H9 (cell line): ENCODE results near the gene HIP1R. TPM values are rescaled to one million over a fixed set of nuclear protein-coding genes. Genes with fewer than 3 reads are reported as not detected.

Experiments used
- DNase-seq: peaks from one replicate; pipeline ENCODE4 v3.0.0-alpha.2; 2017
- H2AFZ ChIP-seq: one replicate; pipeline ENCODE4 v1.6.1; 2013; ENCODE audit warnings: mild to moderate bottlenecking, low read length, control low read depth, moderate library complexity
- H2AK5ac ChIP-seq: 2 replicates; pipeline ENCODE4 v1.6.1; 2013; ENCODE audit warnings: low read length, control low read depth, mixed read lengths; ENCODE audit not compliant: insufficient read length
- H2BK120ac ChIP-seq: one replicate; pipeline ENCODE4 v1.6.1; 2013; ENCODE audit warnings: low read depth, mild to moderate bottlenecking, low read length, control low read depth, inconsistent platforms; ENCODE audit not compliant: poor library complexity, severe bottlenecking
- H2BK12ac ChIP-seq: 2 replicates; pipeline ENCODE4 v1.6.1; 2013; ENCODE audit warnings: low read length, control low read depth, mixed read lengths, low read depth; ENCODE audit not compliant: insufficient read length
- H2BK15ac ChIP-seq: 2 replicates; pipeline ENCODE4 v1.6.1; 2013; ENCODE audit warnings: low read depth, low read length, control low read depth
- H2BK20ac ChIP-seq: one replicate; pipeline ENCODE4 v1.6.1; 2013; ENCODE audit warnings: low read depth, mild to moderate bottlenecking, low read length, control low read depth, inconsistent platforms; ENCODE audit not compliant: poor library complexity, severe bottlenecking
- H2BK5ac ChIP-seq: 2 replicates; pipeline ENCODE4 v1.6.1; 2013; ENCODE audit warnings: low read length, control low read depth, mixed read lengths; ENCODE audit not compliant: insufficient read length
- H3K14ac ChIP-seq: 2 replicates; pipeline ENCODE4 v1.6.1; 2013; ENCODE audit warnings: low read length, control low read depth; ENCODE audit not compliant: insufficient read depth
- H3K18ac ChIP-seq: 2 replicates; pipeline ENCODE4 v1.6.1; 2013; ENCODE audit warnings: low read depth, mild to moderate bottlenecking, mixed read lengths, low read length, control low read depth; ENCODE audit not compliant: insufficient read length
- H3K23ac ChIP-seq: 2 replicates; pipeline ENCODE4 v1.6.1; 2013; ENCODE audit warnings: low read length, control low read depth, mixed read lengths, low read depth; ENCODE audit not compliant: insufficient read length
- H3K23me2 ChIP-seq: 2 replicates; pipeline ENCODE4 v1.6.1; 2013; ENCODE audit warnings: low read depth, mild to moderate bottlenecking, mixed read lengths, low read length, control low read depth; ENCODE audit not compliant: insufficient read length, poor library complexity, severe bottlenecking
- H3K27ac ChIP-seq: 2 replicates; pipeline ENCODE4 v1.5.1; 2013; ENCODE audit warnings: low read length, control low read depth, mixed read lengths, low read depth; ENCODE audit not compliant: insufficient read length
- H3K27me3 ChIP-seq: 2 replicates; pipeline ENCODE4 v1.6.1; 2013; ENCODE audit warnings: low read length, control low read depth, inconsistent platforms; ENCODE audit not compliant: insufficient read depth
- H3K4ac ChIP-seq: 2 replicates; pipeline ENCODE4 v1.6.1; 2013; ENCODE audit warnings: low read depth, mild to moderate bottlenecking, control low read depth, inconsistent platforms, low read length, moderate library complexity
- H3K4me1 ChIP-seq: 2 replicates; pipeline ENCODE4 v1.6.1; 2013; ENCODE audit warnings: low read length, control low read depth, inconsistent platforms; ENCODE audit not compliant: insufficient read depth
- H3K4me2 ChIP-seq: 2 replicates; pipeline ENCODE4 v1.6.1; 2013; ENCODE audit warnings: low read length, control low read depth, mixed read lengths; ENCODE audit not compliant: insufficient read length, insufficient read depth
- H3K56ac ChIP-seq: 2 replicates; pipeline ENCODE4 v1.6.1; 2013; ENCODE audit warnings: low read depth, mild to moderate bottlenecking, mixed read lengths, low read length, control low read depth; ENCODE audit not compliant: insufficient read length
- H3K79me1 ChIP-seq: 2 replicates; pipeline ENCODE4 v1.6.1; 2013; ENCODE audit warnings: low read depth, mild to moderate bottlenecking, moderate library complexity, low read length, control low read depth, inconsistent platforms; ENCODE audit not compliant: insufficient read depth, poor library complexity, severe bottlenecking
- H3K79me2 ChIP-seq: 2 replicates; pipeline ENCODE4 v1.6.1; 2013; ENCODE audit warnings: low read length, control low read depth, inconsistent platforms; ENCODE audit not compliant: insufficient read depth
- H3K9ac ChIP-seq: 2 replicates; pipeline ENCODE4 v1.6.1; 2013; ENCODE audit warnings: low read length, control low read depth, mixed read lengths; ENCODE audit not compliant: insufficient read length; ENCODE audit errors: extremely low read depth
- H3K9me3 ChIP-seq: one replicate; pipeline ENCODE4 v1.6.1; 2013; ENCODE audit warnings: low read depth, low read length, inconsistent platforms; ENCODE audit not compliant: control insufficient read depth
- H3T11ph ChIP-seq: one replicate; pipeline ENCODE4 v1.6.1; 2013; ENCODE audit warnings: mild to moderate bottlenecking, low read length, control low read depth, inconsistent platforms
- H4K20me1 ChIP-seq: one replicate; pipeline ENCODE4 v1.6.1; 2013; ENCODE audit not compliant: control insufficient read depth, insufficient read length, insufficient read depth
- H4K5ac ChIP-seq: 2 replicates; pipeline ENCODE4 v1.6.1; 2013; ENCODE audit warnings: low read depth, mild to moderate bottlenecking, mixed read lengths, low read length, control low read depth; ENCODE audit not compliant: insufficient read length
- H4K8ac ChIP-seq: replicated peaks from 2 replicates; pipeline ENCODE4 v1.6.1; 2013; ENCODE audit warnings: low read length, control low read depth, mixed read lengths, low read depth; ENCODE audit not compliant: insufficient read length
- H4K91ac ChIP-seq: 2 replicates; pipeline ENCODE4 v1.6.1; 2013; ENCODE audit warnings: low read depth, mild to moderate bottlenecking, moderate library complexity, mixed read lengths, low read length, control low read depth; ENCODE audit not compliant: insufficient read length
- H3K27ac Mint-ChIP-seq, 3 experiments: 2 replicates in 2 of 3; 3 replicates in 1 of 3; pipeline ENCODE4 v1.8.0; 2020 to 2021; ENCODE audit warnings: mixed read lengths in 3 of 3, mild to moderate bottlenecking in 1 of 3, moderate library complexity in 1 of 3
- H3K27me3 Mint-ChIP-seq: 2 replicates; pipeline ENCODE4 v1.8.0; 2021; ENCODE audit warnings: low read depth, mild to moderate bottlenecking, moderate library complexity, mixed read lengths
- H3K36me3 Mint-ChIP-seq, 3 experiments: 2 replicates in 2 of 3; 3 replicates in 1 of 3; pipeline ENCODE4 v1.8.0; 2020 to 2021; ENCODE audit warnings: low read depth in 3 of 3, mixed read lengths in 3 of 3; ENCODE audit not compliant: insufficient read depth in 1 of 3
- H3K4me1 Mint-ChIP-seq, 2 experiments: 2 replicates each; pipeline ENCODE4 v1.8.0; 2020; ENCODE audit warnings: mixed read lengths in 2 of 2
- H3K4me3 Mint-ChIP-seq, 2 experiments: 2 replicates in 1 of 2; 3 replicates in 1 of 2; pipeline ENCODE4 v1.8.0; 2020 to 2021; ENCODE audit warnings: mild to moderate bottlenecking in 2 of 2, mixed read lengths in 2 of 2, moderate library complexity in 1 of 2
- H3K9me3 Mint-ChIP-seq, 2 experiments: 2 replicates in 1 of 2; 3 replicates in 1 of 2; pipeline ENCODE4 v1.8.0; 2020; ENCODE audit warnings: mild to moderate bottlenecking in 2 of 2, mixed read lengths in 2 of 2, moderate library complexity in 1 of 2
- WGBS: extraction: QIAGEN DNeasy Blood & Tissue Kit; methylation state at CpG from one replicate; pipeline ENCODE4 v1.1.7; 2013; ENCODE audit warnings: missing lambda C conversion rate, low lambda C conversion rate, mixed read lengths; ENCODE audit not compliant: insufficient read length; ENCODE audit errors: extremely low coverage; 5-methylcytosine and 5-hydroxymethylcytosine counted together
- total RNA-seq: library from RNA; stranded (reverse); gene quantifications from 2 replicates; pipeline ENCODE4 v1.2.1, GENCODE V29; 2021
- TF ChIP-seq, protein P1 (sequence below): fragments of 200-600 bp; sonication (generic); conservative IDR thresholded peaks from 3 replicates; pipeline ENCODE4 v1.8.0; 2021; ENCODE audit warnings: antibody characterized with exemption, mild to moderate bottlenecking

HIP1R gene
- total RNA-seq, 1 experiment from 2014 or later = 17.4 TPM

DNA sequence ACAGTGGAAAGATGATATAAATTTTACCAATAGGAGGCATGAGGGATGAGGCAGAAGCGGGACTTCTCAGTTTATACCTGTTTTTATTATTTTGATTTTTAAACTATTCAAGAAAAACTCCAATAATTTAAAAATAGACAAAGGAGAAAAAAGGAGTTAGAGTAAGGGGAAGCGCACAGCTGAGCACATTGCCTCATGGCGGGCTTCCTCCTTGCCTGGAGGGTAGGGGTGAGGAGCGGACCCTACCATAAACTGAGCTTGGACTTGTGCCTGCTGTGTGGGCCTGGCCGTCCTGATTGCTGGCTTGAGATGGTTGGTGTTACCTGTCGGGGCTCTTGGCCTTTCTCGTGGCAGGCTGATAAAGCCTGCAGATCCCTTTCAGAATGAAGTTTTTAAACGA lies 15.1 kb upstream of the HIP1R start:
- Histone ChIP-seq H4K8ac (no peak overlapping the region), H3K27ac (no peak overlapping the region), H3K4ac (no peak overlapping the region), H3K56ac (no peak overlapping the region), H3K9ac (no peak overlapping the region), H3K14ac (no peak overlapping the region), H3K23ac (no peak overlapping the region), H2BK12ac (no peak overlapping the region), H2AFZ (no peak overlapping the region), H3K79me1 (no peaks in the 10 kb centered on the region), H2BK15ac (no peak overlapping the region), H3K4me2 (no peak overlapping the region), H3K79me2 (no peaks in the 10 kb centered on the region), H2BK5ac (no peak overlapping the region), H3K9me3 (no peaks in the 10 kb centered on the region), H3K4me1 (no peaks in the 10 kb centered on the region), H3K23me2 (no peaks in the 10 kb centered on the region), H2BK120ac (no peak overlapping the region), H4K91ac (no peak overlapping the region), H2BK20ac (no peak overlapping the region), H4K5ac (no peak overlapping the region), H3K27me3 (no peaks in the 10 kb centered on the region), H4K20me1 (no peaks in the 10 kb centered on the region), H3K18ac (no peak overlapping the region), H2AK5ac (no peak overlapping the region), H3T11ph (no peak overlapping the region)
- Mint-ChIP-seq H3K9me3 (no peaks in the 10 kb centered on the region), H3K27me3 (peaks cover 33% of the 10 kb centered on the region), H3K36me3 (no peaks in the 10 kb centered on the region), H3K4me1 (no peaks in the 10 kb centered on the region), H3K4me3 (no peak overlapping the region), H3K27ac (no peak overlapping the region; a peak in 1 of 7 replicates)
- DNase-seq = no peak
- TF ChIP-seq, protein P1, sequence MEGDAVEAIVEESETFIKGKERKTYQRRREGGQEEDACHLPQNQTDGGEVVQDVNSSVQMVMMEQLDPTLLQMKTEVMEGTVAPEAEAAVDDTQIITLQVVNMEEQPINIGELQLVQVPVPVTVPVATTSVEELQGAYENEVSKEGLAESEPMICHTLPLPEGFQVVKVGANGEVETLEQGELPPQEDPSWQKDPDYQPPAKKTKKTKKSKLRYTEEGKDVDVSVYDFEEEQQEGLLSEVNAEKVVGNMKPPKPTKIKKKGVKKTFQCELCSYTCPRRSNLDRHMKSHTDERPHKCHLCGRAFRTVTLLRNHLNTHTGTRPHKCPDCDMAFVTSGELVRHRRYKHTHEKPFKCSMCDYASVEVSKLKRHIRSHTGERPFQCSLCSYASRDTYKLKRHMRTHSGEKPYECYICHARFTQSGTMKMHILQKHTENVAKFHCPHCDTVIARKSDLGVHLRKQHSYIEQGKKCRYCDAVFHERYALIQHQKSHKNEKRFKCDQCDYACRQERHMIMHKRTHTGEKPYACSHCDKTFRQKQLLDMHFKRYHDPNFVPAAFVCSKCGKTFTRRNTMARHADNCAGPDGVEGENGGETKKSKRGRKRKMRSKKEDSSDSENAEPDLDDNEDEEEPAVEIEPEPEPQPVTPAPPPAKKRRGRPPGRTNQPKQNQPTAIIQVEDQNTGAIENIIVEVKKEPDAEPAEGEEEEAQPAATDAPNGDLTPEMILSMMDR = no peak
- no CpG with 5 or more reads among the region's 8 CpGs for WGBS
